Muscle of leg (tissue), 16 donors: ENCODE results near the gene SCAMP3. TPM values are rescaled to one million over a fixed set of nuclear protein-coding genes. Genes with fewer than 3 reads are reported as not detected.
A peak's percentile ranks its signal among the peaks of the same experiment; 100 is the strongest.

Experiments used
- DNase-seq: peaks from one replicate; pipeline ENCODE4 v3.0.0; 2013
- H3K27ac ChIP-seq: one replicate; pipeline ENCODE4 v1.5.1; 2013; ENCODE audit warnings: mild to moderate bottlenecking, low read length, control low read depth
- H3K27me3 ChIP-seq: one replicate; pipeline ENCODE4 v1.6.1; 2013; ENCODE audit warnings: low read length; ENCODE audit not compliant: control insufficient read depth, insufficient read depth
- H3K36me3 ChIP-seq: one replicate; pipeline ENCODE4 v1.6.1; 2013; ENCODE audit warnings: low read length; ENCODE audit not compliant: control insufficient read depth, insufficient read depth
- H3K4me1 ChIP-seq: one replicate; pipeline ENCODE4 v1.6.1; 2013; ENCODE audit warnings: low read length; ENCODE audit not compliant: control insufficient read depth, insufficient read depth
- H3K4me3 ChIP-seq: one replicate; pipeline ENCODE4 v1.5.1; 2013; ENCODE audit warnings: low read length, control low read depth
- H3K9me3 ChIP-seq: replicated peaks from 2 replicates; pipeline ENCODE4 v1.6.1; 2013; ENCODE audit warnings: low read depth, low read length; ENCODE audit not compliant: control insufficient read depth
- WGBS: methylation state at CpG from one replicate; pipeline ENCODE4 v1.1.5; 2013; ENCODE audit warnings: missing lambda C conversion rate; ENCODE audit not compliant: insufficient coverage; 5-methylcytosine and 5-hydroxymethylcytosine counted together
- long read RNA-seq, 11 donors: transcript quantifications; one replicate each; lab custom pipeline, GENCODE V29; 2026
- polyA plus RNA-seq, 8 donors: library from polyadenylated mRNA; unstranded; fragments of 120-200 nt; gene quantifications; one replicate each; pipeline versions ENCODE4 v1.2.1 to v1.2.3, GENCODE V29; 2013; ENCODE audit warnings: inconsistent platforms in 1 of 8, low replicate concordance in 1 of 8; ENCODE audit not compliant: insufficient read length in 8 of 8, insufficient read depth in 1 of 8
- total RNA-seq: library from RNA; stranded (reverse); fragments of 120-200 nt; gene quantifications from one replicate; pipeline ENCODE4 v1.2.4, GENCODE V29; 2013

Gene SCAMP3
- 24.6 TPM for total RNA-seq
- 10 to 100 TPM; 36.3 to 51.4 (median 40.8) TPM for polyA plus RNA-seq
- long read RNA-seq, donor 1, transcript SCAMP3-201 (9 exons, 1,446 nt), result major isoform, 6 of 8 reads
- long read RNA-seq, donor 1, partial matches to known transcripts, result 0 of 8 reads
- long read RNA-seq, donor 1, other reads (novel, unspliced or antisense), result 0 of 8 reads
- long read RNA-seq, donor 2, partial matches to known transcripts, result 0 of 2 reads
- long read RNA-seq, donor 2, other reads (novel, unspliced or antisense), result 0 of 2 reads
- long read RNA-seq, donor 3, transcript SCAMP3-201 (9 exons, 1,446 nt), result major isoform, 15 of 23 reads
- long read RNA-seq, donor 3, partial matches to known transcripts, result 6 of 23 reads
- long read RNA-seq, donor 3, other reads (novel, unspliced or antisense), result 0 of 23 reads
- long read RNA-seq, donor 4, transcript SCAMP3-201 (9 exons, 1,446 nt), result major isoform, 7 of 10 reads
- long read RNA-seq, donor 4, partial matches to known transcripts, result 0 of 10 reads
- long read RNA-seq, donor 4, other reads (novel, unspliced or antisense), result 0 of 10 reads
- long read RNA-seq, donor 5, transcript SCAMP3-202 (8 exons, 1,537 nt), result minor isoform, 8 of 31 reads
- long read RNA-seq, donor 5, transcript SCAMP3-201 (9 exons, 1,446 nt), result major isoform, 20 of 31 reads
- long read RNA-seq, donor 5, partial matches to known transcripts, result 0 of 31 reads
- long read RNA-seq, donor 5, other reads (novel, unspliced or antisense), result 0 of 31 reads
- long read RNA-seq, donor 6, transcript SCAMP3-201 (9 exons, 1,446 nt), result major isoform, 18 of 24 reads
- long read RNA-seq, donor 6, partial matches to known transcripts, result 0 of 24 reads
- long read RNA-seq, donor 6, other reads (novel, unspliced or antisense), result 0 of 24 reads
- long read RNA-seq, donor 7, transcript SCAMP3-201 (9 exons, 1,446 nt), result major isoform, 14 of 15 reads
- long read RNA-seq, donor 7, partial matches to known transcripts, result 0 of 15 reads
- long read RNA-seq, donor 7, other reads (novel, unspliced or antisense), result 0 of 15 reads
- long read RNA-seq, donor 8, transcript SCAMP3-201 (9 exons, 1,446 nt), result major isoform, 8 of 9 reads
- long read RNA-seq, donor 8, partial matches to known transcripts, result 0 of 9 reads
- long read RNA-seq, donor 8, other reads (novel, unspliced or antisense), result 0 of 9 reads
- long read RNA-seq, donor 9, transcript SCAMP3-201 (9 exons, 1,446 nt), result major isoform, 11 of 12 reads
- long read RNA-seq, donor 9, partial matches to known transcripts, result 0 of 12 reads
- long read RNA-seq, donor 9, other reads (novel, unspliced or antisense), result 0 of 12 reads
- long read RNA-seq, donor 10, transcript SCAMP3-201 (9 exons, 1,446 nt), result major isoform, 12 of 23 reads
- long read RNA-seq, donor 10, partial matches to known transcripts, result 7 of 23 reads
- long read RNA-seq, donor 10, other reads (novel, unspliced or antisense), result 0 of 23 reads
- long read RNA-seq, donor 11, transcript SCAMP3-201 (9 exons, 1,446 nt), result major isoform, 11 of 13 reads
- long read RNA-seq, donor 11, partial matches to known transcripts, result 0 of 13 reads
- long read RNA-seq, donor 11, other reads (novel, unspliced or antisense), result 0 of 13 reads

GRCh38 chr1:155261852-155262673 is at the start of gene SCAMP3:
Gene SCAMP3 (minus strand): TSS chr1:155262360. CDS start chr1:155262151, 209 bp downstream.
- Histone ChIP-seq H3K4me3 (peak within 1 kb of the TSS; percentile 97), H3K36me3 (peaks cover 65% of the 10 kb centered on the region), H3K9me3 (no peaks in the 10 kb centered on the region), H3K27ac (peak within 1 kb of the TSS; percentile 90), H3K27me3 (no peaks in the 10 kb centered on the region), H3K4me1 (peaks cover 16% of the 10 kb centered on the region)
- WGBS, result under 1% methylated on average over 44 of the region's 47 CpGs
- DNase-seq, result peak; percentile 99

- Histone ChIP-seq H3K4me1 (peaks cover 32% of the 10 kb centered on the region), H3K9me3 (no peaks in the 10 kb centered on the region), H3K27me3 (no peaks in the 10 kb centered on the region), H3K27ac (peak overlapping the region; percentile 97), H3K36me3 (peaks cover 28% of the 10 kb centered on the region), H3K4me3 (peak overlapping the region; percentile 84)
- peak; percentile 45 for DNase-seq
- no CpG with 5 or more reads among the region's 11 CpGs for WGBS
These were observed 47.4 kb upstream of the SCAMP3 start for GRCh38 chr1:155309423-155310021.

DNA sequence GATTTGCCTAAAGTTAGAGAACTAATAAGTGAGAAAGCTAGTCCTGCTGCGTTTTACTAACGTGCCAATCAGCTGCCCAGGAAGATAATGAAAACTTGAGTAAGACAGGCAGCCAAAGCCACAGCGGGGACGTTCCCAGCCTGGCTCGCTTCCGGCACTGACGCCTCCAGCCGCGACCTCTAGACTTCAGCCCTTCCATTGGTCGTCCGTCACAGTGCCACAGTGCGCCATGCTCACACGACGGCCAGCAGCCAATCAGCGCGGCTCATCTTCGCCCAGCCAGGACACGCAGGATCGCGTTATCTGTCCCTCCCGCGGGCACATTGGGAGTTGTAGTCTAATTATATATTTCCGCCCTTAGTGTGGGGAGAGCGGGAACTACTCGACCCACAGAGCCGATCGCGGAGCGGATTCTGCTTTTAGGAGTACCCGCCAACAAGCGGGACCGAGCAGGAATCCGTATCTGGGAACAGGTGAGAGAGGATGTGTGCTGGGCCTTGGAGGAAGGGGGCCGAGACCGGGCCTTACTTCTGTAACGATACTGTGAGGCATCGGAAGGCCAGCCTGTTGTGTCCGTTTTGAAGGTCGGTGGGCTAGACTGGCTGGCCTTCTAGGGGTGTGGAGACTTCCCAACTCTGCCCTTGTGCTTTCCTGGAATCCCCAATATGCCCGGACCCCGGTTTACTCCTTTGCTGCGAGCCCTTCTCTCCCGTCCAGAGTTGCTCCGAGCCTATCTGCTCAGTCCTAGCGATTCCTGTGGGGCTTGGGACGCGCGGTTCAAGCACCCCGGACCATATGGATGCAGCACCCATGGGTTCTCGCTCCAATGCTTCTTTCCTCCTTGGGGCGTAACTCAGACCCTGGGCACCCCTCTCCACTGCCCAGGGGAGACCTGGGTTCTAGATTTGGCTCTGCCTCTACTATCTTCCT is 46.6 kb upstream of the SCAMP3 start, which contains the start of gene FDPS:
TSS of gene FDPS (plus strand) at position 374 of the 930 bp plus-strand sequence. CDS start 924 bp downstream, outside the sequence.
- peaks cover 32% of the 10 kb centered on the region for H3K4me1 ChIP-seq
- DNase-seq, result peak; percentile 100
- peak within 1 kb of the TSS; percentile 84 for H3K4me3 ChIP-seq
- peak within 1 kb of the TSS; percentile 97 for H3K27ac ChIP-seq
- H3K36me3 ChIP-seq, result peaks cover 24% of the 10 kb centered on the region
- WGBS, result under 1% methylated on average over 37 of the region's 51 CpGs
- H3K27me3 ChIP-seq, result no peaks in the 10 kb centered on the region
- H3K9me3 ChIP-seq, result no peaks in the 10 kb centered on the region

- no peaks in the 10 kb centered on the region for H3K9me3 ChIP-seq
- H3K27me3 ChIP-seq, result no peaks in the 10 kb centered on the region
- H3K27ac ChIP-seq, result peak overlapping the region; percentile 97
- H3K4me3 ChIP-seq, result no peak overlapping the region
- H3K36me3 ChIP-seq, result peaks cover 14% of the 10 kb centered on the region
- WGBS, result 74% methylated on average over 2 of the region's 6 CpGs
- peak; percentile 68 for DNase-seq
- H3K4me1 ChIP-seq, result peaks cover 29% of the 10 kb centered on the region
These were observed 45.1 kb upstream of the SCAMP3 start for GRCh38 chr1:155307247-155307740.

DNA sequence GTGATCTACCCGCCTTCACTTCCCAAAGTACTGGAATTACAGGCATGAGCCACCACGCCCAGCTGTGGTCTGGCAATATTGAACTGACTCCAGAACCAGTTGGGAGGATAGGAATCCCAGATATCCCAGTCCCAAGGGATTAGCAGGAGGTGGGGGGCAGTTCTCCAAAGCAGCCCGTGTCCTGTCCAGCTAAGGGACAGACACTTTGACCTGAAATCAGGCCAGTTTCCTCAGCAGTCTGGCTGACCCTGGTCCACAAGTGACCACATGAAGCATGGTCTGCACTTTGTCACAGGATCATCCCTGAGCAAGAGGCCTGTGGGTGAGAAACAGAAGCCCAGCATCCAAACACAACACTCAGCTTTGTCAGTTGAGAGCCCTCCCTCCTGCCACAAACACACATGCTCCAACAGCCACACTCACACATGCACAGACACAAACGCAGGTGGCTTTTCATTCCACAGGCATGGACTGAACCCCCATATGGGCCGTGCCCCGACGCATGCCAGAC is 43.8 kb upstream of the SCAMP3 start:
- Histone ChIP-seq H3K36me3 (peaks cover 5% of the 10 kb centered on the region), H3K27me3 (no peaks in the 10 kb centered on the region), H3K27ac (no peak overlapping the region), H3K4me3 (no peak overlapping the region), H3K4me1 (peaks cover 27% of the 10 kb centered on the region), H3K9me3 (no peaks in the 10 kb centered on the region)
- DNase-seq, result no peak
- WGBS, result 54% methylated on average over 5 of the region's 7 CpGs

GRCh38 chr1:155304558-155305063 is 42.5 kb upstream of the SCAMP3 start:
- H3K4me1 ChIP-seq, result peaks cover 21% of the 10 kb centered on the region
- DNase-seq, result no peak
- H3K9me3 ChIP-seq, result no peaks in the 10 kb centered on the region
- no peaks in the 10 kb centered on the region for H3K36me3 ChIP-seq
- no peak overlapping the region for H3K27ac ChIP-seq
- WGBS, result 82% methylated on average over 8 of the region's 11 CpGs
- no peaks in the 10 kb centered on the region for H3K27me3 ChIP-seq
- no peak overlapping the region for H3K4me3 ChIP-seq

GRCh38 chr1:155301342-155301841 is 39.2 kb upstream of the SCAMP3 start, which contains the start of gene PKLR:
Gene PKLR (minus strand): TSS chr1:155301438. CDS start chr1:155301395, 43 bp downstream.
- Histone ChIP-seq H3K4me1 (peaks cover 12% of the 10 kb centered on the region), H3K27ac (no peak within 1 kb of the TSS), H3K36me3 (no peaks in the 10 kb centered on the region), H3K4me3 (no peak within 1 kb of the TSS), H3K27me3 (peaks cover 11% of the 10 kb centered on the region), H3K9me3 (no peaks in the 10 kb centered on the region)
- 78% methylated on average over 3 of the region's 5 CpGs for WGBS
- no peak for DNase-seq
